ENCODE results near the gene LACTBL1. TPM values are rescaled to one million over a fixed set of nuclear protein-coding genes. Genes with fewer than 3 reads are reported as not detected.

Gene LACTBL1
- total RNA-seq, 1 donor from 2014 or later: not detected

- Mint-ChIP-seq H3K4me3 (ENCODE audit: unreplicated experiment) (no peak overlapping the region), H3K4me1 (ENCODE audit: unreplicated experiment) (peaks cover 5% of the 10 kb centered on the region), H3K27ac (ENCODE audit: unreplicated experiment) (peak overlapping the region; percentile 51), H3K36me3 (ENCODE audit: low read depth, unreplicated experiment) (no peaks in the 10 kb centered on the region), H3K27me3 (ENCODE audit: unreplicated experiment) (peaks cover 4% of the 10 kb centered on the region), H3K9me3 (ENCODE audit: unreplicated experiment) (no peaks in the 10 kb centered on the region)
- no peak for DNase-seq (ENCODE audit: low spot score)
- no peak for TF ChIP-seq CTCF (IDR thresholded peaks at IDR 0.05; ENCODE audit: unreplicated experiment)
Measured at GRCh38 chr1:22975694-22976093, 3.0 kb upstream of the LACTBL1 start.

- Mint-ChIP-seq H3K27ac (ENCODE audit: unreplicated experiment) (no peak overlapping the region), H3K27me3 (ENCODE audit: unreplicated experiment) (peaks cover 5% of the 10 kb centered on the region), H3K9me3 (ENCODE audit: unreplicated experiment) (no peaks in the 10 kb centered on the region), H3K36me3 (ENCODE audit: low read depth, unreplicated experiment) (no peaks in the 10 kb centered on the region), H3K4me1 (ENCODE audit: unreplicated experiment) (peaks cover 5% of the 10 kb centered on the region), H3K4me3 (ENCODE audit: unreplicated experiment) (no peak overlapping the region)
- DNase-seq (ENCODE audit: low spot score): no peak
- no peak for TF ChIP-seq CTCF (IDR thresholded peaks at IDR 0.05; ENCODE audit: unreplicated experiment)
Measured at GRCh38 chr1:22971611-22972405, 858 bp downstream of the LACTBL1 start.

GRCh38 chr1:22971161-22971560 lies 1.5 kb downstream of the LACTBL1 start:
- no peak for TF ChIP-seq CTCF (IDR thresholded peaks at IDR 0.05; ENCODE audit: unreplicated experiment)
- no peak overlapping the region for H3K27ac Mint-ChIP-seq (ENCODE audit: unreplicated experiment)
- no peak for DNase-seq (ENCODE audit: low spot score)
- no peaks in the 10 kb centered on the region for H3K36me3 Mint-ChIP-seq (ENCODE audit: low read depth, unreplicated experiment)
- H3K27me3 Mint-ChIP-seq (ENCODE audit: unreplicated experiment): peaks cover 7% of the 10 kb centered on the region
- H3K9me3 Mint-ChIP-seq (ENCODE audit: unreplicated experiment): peaks cover 5% of the 10 kb centered on the region
- H3K4me1 Mint-ChIP-seq (ENCODE audit: unreplicated experiment): peaks cover under 1% of the 10 kb centered on the region
- H3K4me3 Mint-ChIP-seq (ENCODE audit: unreplicated experiment): no peak overlapping the region

GRCh38 chr1:22970096-22970495 lies 2.6 kb downstream of the LACTBL1 start:
- no peak for DNase-seq (ENCODE audit: low spot score)
- Mint-ChIP-seq H3K36me3 (ENCODE audit: low read depth, unreplicated experiment) (no peaks in the 10 kb centered on the region), H3K4me1 (ENCODE audit: unreplicated experiment) (no peaks in the 10 kb centered on the region), H3K4me3 (ENCODE audit: unreplicated experiment) (no peak overlapping the region), H3K27me3 (ENCODE audit: unreplicated experiment) (peaks cover 7% of the 10 kb centered on the region), H3K27ac (ENCODE audit: unreplicated experiment) (no peak overlapping the region), H3K9me3 (ENCODE audit: unreplicated experiment) (peaks cover 5% of the 10 kb centered on the region)
- no peak for TF ChIP-seq CTCF (IDR thresholded peaks at IDR 0.05; ENCODE audit: unreplicated experiment)

- Mint-ChIP-seq H3K27me3 (ENCODE audit: unreplicated experiment) (peaks cover 9% of the 10 kb centered on the region), H3K27ac (ENCODE audit: unreplicated experiment) (no peak overlapping the region)
Measured at GRCh38 chr1:22969304-22969709, 3.4 kb downstream of the LACTBL1 start.

More at GRCh38 chr1:22969304-22969709, 3.4 kb downstream of the LACTBL1 start:
- Mint-ChIP-seq H3K4me1 (ENCODE audit: unreplicated experiment) (no peaks in the 10 kb centered on the region), H3K4me3 (ENCODE audit: unreplicated experiment) (no peak overlapping the region), H3K36me3 (ENCODE audit: low read depth, unreplicated experiment) (no peaks in the 10 kb centered on the region), H3K9me3 (ENCODE audit: unreplicated experiment) (peaks cover 5% of the 10 kb centered on the region)
- no peak for TF ChIP-seq CTCF (IDR thresholded peaks at IDR 0.05; ENCODE audit: unreplicated experiment)
- no peak for DNase-seq (ENCODE audit: low spot score)
